DOHH2 (cell line): ENCODE results near the gene ABCA5.
A peak's percentile ranks its signal among the peaks of the same experiment; 100 is the strongest.

Experiments
- H3F3A ChIP-seq: fragments of 200-600 bp; sonication (generic), shearing (Covaris generic); 2 replicates; pipeline ENCODE4 v1.6.0; 2016; ENCODE audit warnings: antibody characterized with exemption, mild to moderate bottlenecking; ENCODE audit not compliant: control insufficient read depth, insufficient read depth
- H3K27ac ChIP-seq: fragments of 200-600 bp; sonication (generic); 2 replicates; pipeline ENCODE4 v1.5.1; 2014; ENCODE audit warnings: low read depth, mild to moderate bottlenecking, low read length, moderate library complexity
- H3K27me3 ChIP-seq: fragments of 200-600 bp; sonication (generic); 2 replicates; pipeline ENCODE4 v1.6.1; 2014; ENCODE audit warnings: mild to moderate bottlenecking, low read length, mixed read lengths; ENCODE audit not compliant: control insufficient read depth
- H3K36me3 ChIP-seq: fragments of 200-600 bp; sonication (generic); 2 replicates; pipeline ENCODE4 v1.6.1; 2014; ENCODE audit warnings: mild to moderate bottlenecking, low read length, moderate library complexity, mixed read lengths; ENCODE audit not compliant: control insufficient read depth
- H3K4me1 ChIP-seq: fragments of 200-600 bp; sonication (generic); 2 replicates; pipeline ENCODE4 v1.6.1; 2014; ENCODE audit warnings: mild to moderate bottlenecking, low read length, mixed read lengths; ENCODE audit not compliant: control insufficient read depth
- H3K4me2 ChIP-seq: fragments of 200-600 bp; sonication (generic); 2 replicates; pipeline ENCODE4 v1.6.0; 2014; ENCODE audit warnings: mild to moderate bottlenecking, low read length, moderate library complexity
- H3K4me3 ChIP-seq: fragments of 200-600 bp; sonication (generic); 2 replicates; pipeline ENCODE4 v1.5.1; 2014; ENCODE audit warnings: mild to moderate bottlenecking, low read length, mixed read lengths
- H3K79me2 ChIP-seq: fragments of 200-600 bp; sonication (generic); 2 replicates; pipeline ENCODE4 v1.6.1; 2014; ENCODE audit warnings: mild to moderate bottlenecking, low read length, mixed read lengths; ENCODE audit not compliant: control insufficient read depth
- H3K9me2 ChIP-seq: fragments of 200-600 bp; sonication (generic); replicated peaks from 2 replicates; pipeline ENCODE4 v1.6.1; 2014; ENCODE audit warnings: mild to moderate bottlenecking, low read length, mixed read lengths; ENCODE audit not compliant: control insufficient read depth
- H3K9me3 ChIP-seq: fragments of 200-600 bp; sonication (generic); 2 replicates; pipeline ENCODE4 v1.6.1; 2014; ENCODE audit warnings: antibody characterized with exemption, low read length, mixed read lengths; ENCODE audit not compliant: control insufficient read depth, insufficient read depth
- H4K20me1 ChIP-seq: fragments of 200-600 bp; sonication (generic); 2 replicates; pipeline ENCODE4 v1.6.0; 2014; ENCODE audit warnings: low read depth, mild to moderate bottlenecking, antibody characterized with exemption, low read length, moderate library complexity; ENCODE audit not compliant: control insufficient read depth, insufficient read depth
- CTCF ChIP-seq: fragments of 200-600 bp; sonication (generic); IDR thresholded peaks from one replicate; pipeline ENCODE4 v1.5.1; 2014; ENCODE audit warnings: antibody characterized with exemption, mild to moderate bottlenecking, low read depth, low read length; ENCODE audit not compliant: poor library complexity, severe bottlenecking
- EZH2phosphoT487 ChIP-seq: fragments of 200-600 bp; sonication (generic); IDR thresholded peaks from 2 replicates; pipeline ENCODE4 v1.6.1; 2017; ENCODE audit warnings: borderline replicate concordance, mild to moderate bottlenecking, antibody characterized with exemption, low read length, moderate library complexity, mixed read lengths

ABCA5 gene

GRCh38 chr17:69327060-69327831 lies at the start of gene ABCA5:
ABCA5 (minus strand) TSS chr17:69327133; CDS start chr17:69314415, 12,718 bp downstream.
- peak within 1 kb of the TSS; percentile 26; the same call in 1 of the 2 replicates for H3K27ac ChIP-seq
- H3K9me2 ChIP-seq: no peaks in the 10 kb centered on the region
- no peaks in the 10 kb centered on the region for H3K9me3 ChIP-seq
- peak within 1 kb of the TSS; percentile 91 for H3K4me2 ChIP-seq
- peaks cover 28% of the 10 kb centered on the region for H3K27me3 ChIP-seq
- peaks cover 17% of the 10 kb centered on the region for H3K4me1 ChIP-seq
- peak within 1 kb of the TSS; percentile 80 for H3K4me3 ChIP-seq
- TF ChIP-seq EZH2phosphoT487 (no peak), CTCF (no peak)
- H3K36me3 ChIP-seq: no peaks in the 10 kb centered on the region
- H3F3A ChIP-seq: no peaks in the 10 kb centered on the region
- no peaks in the 10 kb centered on the region for H4K20me1 ChIP-seq
- no peaks in the 10 kb centered on the region for H3K79me2 ChIP-seq

GRCh38 chr17:69375229-69375628 lies 48.3 kb upstream of the ABCA5 start:
- Histone ChIP-seq H3K36me3 (no peaks in the 10 kb centered on the region), H3K9me3 (no peaks in the 10 kb centered on the region), H3F3A (no peaks in the 10 kb centered on the region), H3K27ac (no peak overlapping the region), H4K20me1 (no peaks in the 10 kb centered on the region), H3K4me3 (no peak overlapping the region), H3K9me2 (no peaks in the 10 kb centered on the region), H3K27me3 (no peaks in the 10 kb centered on the region), H3K79me2 (no peaks in the 10 kb centered on the region), H3K4me2 (no peak overlapping the region), H3K4me1 (no peaks in the 10 kb centered on the region)
- no peak for TF ChIP-seq CTCF
- TF ChIP-seq EZH2phosphoT487: no peak

- Histone ChIP-seq H3K9me2 (no peaks in the 10 kb centered on the region), H3K27ac (no peak overlapping the region), H4K20me1 (no peaks in the 10 kb centered on the region), H3K4me3 (no peak overlapping the region), H3K27me3 (0 out of 2 replicates have a peak, but pooled peaks cover 2% of the 10 kb centered on the region), H3K79me2 (no peaks in the 10 kb centered on the region), H3K9me3 (no peaks in the 10 kb centered on the region), H3F3A (no peaks in the 10 kb centered on the region), H3K4me1 (no peaks in the 10 kb centered on the region), H3K36me3 (no peaks in the 10 kb centered on the region), H3K4me2 (no peak overlapping the region)
- TF ChIP-seq CTCF (no peak), EZH2phosphoT487 (no peak)
Observed at GRCh38 chr17:69373069-69373468, 46.1 kb upstream of the ABCA5 start.
